Erythroblast (primary cell): ENCODE measurements around the gene ZNF646.

Experiments used
- GATA1 ChIP-seq: IDR thresholded peaks from 2 replicates; pipeline ENCODE4 v1.6.1; 2011; ENCODE audit warnings: low read depth, mild to moderate bottlenecking, control low read depth, low read length, moderate library complexity
- POLR2A ChIP-seq: IDR thresholded peaks from 2 replicates; pipeline ENCODE4 v1.6.1; 2011; ENCODE audit warnings: mild to moderate bottlenecking, low read length

GRCh38 chr16:31077592-31078396 is 3.6 kb downstream of the ZNF646 start:
- TF ChIP-seq POLR2A (peak; percentile 72), GATA1 (no peak)
